Right cardiac atrium (tissue), 5 donors: ENCODE data around the gene OR13F1. TPM values are rescaled to one million over a fixed set of nuclear protein-coding genes. Genes with fewer than 3 reads are reported as not detected.
"Not testable (repeated sequence)": the region's sequence is repeated elsewhere in the genome, so short reads cannot be mapped to it uniquely, and the experiment has no call there.

Experiments used
- ATAC-seq, 2 donors: fragments of 200-7000 bp; cut with Tn5 transposase; one replicate each; pipeline versions ENCODE4 v1.8.0 to v1.9.1; 2020; ENCODE audit warnings: moderate library complexity in 2 of 2, mild to moderate bottlenecking in 1 of 2
- DNase-seq, 3 donors: peaks; one replicate each; pipeline ENCODE4 v3.0.0-alpha.2; 2020
- H3K27ac ChIP-seq: one replicate; pipeline ENCODE4 v1.5.1; 2013; ENCODE audit warnings: mild to moderate bottlenecking, low read length, control low read depth, moderate library complexity
- H3K27me3 ChIP-seq: one replicate; pipeline ENCODE4 v1.6.1; 2013; ENCODE audit not compliant: control insufficient read depth, insufficient read depth
- H3K4me1 ChIP-seq: one replicate; pipeline ENCODE4 v1.6.1; 2013; ENCODE audit warnings: low read length; ENCODE audit not compliant: control insufficient read depth, insufficient read depth
- H3K4me3 ChIP-seq: one replicate; pipeline ENCODE4 v1.5.1; 2013; ENCODE audit warnings: low read length, control low read depth
- H3K9me3 ChIP-seq: one replicate; pipeline ENCODE4 v1.6.1; 2013; ENCODE audit warnings: low read length; ENCODE audit not compliant: control insufficient read depth
- WGBS: extraction: QIAGEN DNeasy Blood & Tissue Kit; methylation state at CpG from one replicate; pipeline ENCODE4 v1.1.7; 2013; 5-methylcytosine and 5-hydroxymethylcytosine counted together
- intact Hi-C, 4 donors: fragments of 100-400 bp; cut with DNase I; formaldehyde crosslinking; loops; one replicate each; pipeline versions ENCODE4 v1.11.0 to v1.14.0; 2022 to 2023
- long read RNA-seq, 4 donors: library from polyadenylated mRNA; unstranded; transcript quantifications; one replicate each; pipeline ENCODE4 v2.0.0, GENCODE V29; 2020 to 2021
- polyA plus RNA-seq: library from polyadenylated mRNA; stranded (reverse); fragments of 200-250 nt; gene quantifications from one replicate; pipeline ENCODE4 v1.2.3, GENCODE V29; 2013
- total RNA-seq, 4 donors: library from RNA; stranded (reverse); fragmentation: NEBNext Ultra II Directional; extraction: Animal tissue kit (Norgen Biotek cat#: 25700); gene quantifications; one replicate each; pipeline ENCODE4 v1.2.1, GENCODE V29; 2021
- donor health status: healthy with polysubstance abuse.
- donor health status: DM: no; HTN: yes; CAD: no.
- donor health status: DM: no; HTN: no; CAD: no.
- donor health status: DM: no; HTN: yes; CAD: no; lungs with severe emphysema.
- donor health status: DM: yes; HTN: yes; CAD: no.

Gene OR13F1
- total RNA-seq (not detected), polyA plus RNA-seq (not detected)
- long read RNA-seq, donor 1: 0 reads
- long read RNA-seq, donor 2: 0 reads
- long read RNA-seq, donor 3: 0 reads
- long read RNA-seq, donor 4: 0 reads

- Histone ChIP-seq H3K27me3 (no peaks in the 10 kb centered on the region), H3K4me3 (no peak within 1 kb of the TSS), H3K9me3 (no peaks in the 10 kb centered on the region), H3K4me1 (no peaks in the 10 kb centered on the region), H3K27ac (no peak within 1 kb of the TSS)
- WGBS: 89% methylated on average over 5 of the region's 5 CpGs
- ATAC-seq (no peak), DNase-seq (no peak)
- intact Hi-C loops: no loop called here
Observed at GRCh38 chr9:104503963-104504362, at the start of gene OR13F1. Gene OR13F1, plus strand, starts transcription at chr9:104504263. Its CDS starts 0 bp downstream, at chr9:104504263.

GRCh38 chr9:104456831-104457230, 47.2 kb upstream of the OR13F1 start:
- H3K4me3 ChIP-seq: no peak overlapping the region
- ATAC-seq: no peak
- H3K4me1 ChIP-seq: no peaks in the 10 kb centered on the region
- intact Hi-C loops: no loop called here
- no peaks in the 10 kb centered on the region for H3K9me3 ChIP-seq
- no peaks in the 10 kb centered on the region for H3K27me3 ChIP-seq
- WGBS: 26% methylated on average over 1 of the region's 1 CpG
- no peak overlapping the region for H3K27ac ChIP-seq
- DNase-seq: no peak

- no peaks in the 10 kb centered on the region for H3K9me3 ChIP-seq
- H3K27me3 ChIP-seq: no peaks in the 10 kb centered on the region
- ATAC-seq: no peak
- H3K4me3 ChIP-seq: no peak overlapping the region
- intact Hi-C loops: no loop called here
- H3K27ac ChIP-seq: no peak overlapping the region
- DNase-seq: no peak
- H3K4me1 ChIP-seq: no peaks in the 10 kb centered on the region
Observed at GRCh38 chr9:104463864-104464263, 40.2 kb upstream of the OR13F1 start.

GRCh38 chr9:104468261-104468660, 35.8 kb upstream of the OR13F1 start:
- intact Hi-C loops: no loop called here
- H3K27me3 ChIP-seq: no peaks in the 10 kb centered on the region
- no peak overlapping the region for H3K4me3 ChIP-seq
- no peaks in the 10 kb centered on the region for H3K9me3 ChIP-seq
- no peaks in the 10 kb centered on the region for H3K4me1 ChIP-seq
- H3K27ac ChIP-seq: no peak overlapping the region
- ATAC-seq (no peak), DNase-seq (no peak)

- no peak for DNase-seq
- WGBS: 67% methylated on average over 5 of the region's 5 CpGs
- Histone ChIP-seq H3K27me3 (no peaks in the 10 kb centered on the region), H3K4me1 (no peaks in the 10 kb centered on the region), H3K27ac (no peak overlapping the region), H3K4me3 (no peak overlapping the region), H3K9me3 (no peaks in the 10 kb centered on the region)
- intact Hi-C loops: no loop called here
- ATAC-seq: no peak
Observed at GRCh38 chr9:104482921-104483570, 21.0 kb upstream of the OR13F1 start.

GRCh38 chr9:104485014-104485413, 19.0 kb upstream of the OR13F1 start:
- no peak for DNase-seq
- Histone ChIP-seq H3K4me3 (no peak overlapping the region), H3K27ac (no peak overlapping the region), H3K27me3 (no peaks in the 10 kb centered on the region), H3K4me1 (no peaks in the 10 kb centered on the region), H3K9me3 (no peaks in the 10 kb centered on the region)
- no peak for ATAC-seq
- intact Hi-C loops: no loop called here
- WGBS: 91% methylated on average over 2 of the region's 2 CpGs

- Histone ChIP-seq H3K27ac (no peak overlapping the region), H3K27me3 (no peaks in the 10 kb centered on the region), H3K4me1 (no peaks in the 10 kb centered on the region), H3K9me3 (no peaks in the 10 kb centered on the region), H3K4me3 (no peak overlapping the region)
- no peak for DNase-seq
- WGBS: 30% methylated on average over 3 of the region's 3 CpGs
- intact Hi-C loops: no loop called here
- no peak for ATAC-seq
Observed at GRCh38 chr9:104494808-104495207, 9.3 kb upstream of the OR13F1 start.

GRCh38 chr9:104503440-104503839, 623 bp upstream of the OR13F1 start:
- DNase-seq (no peak), ATAC-seq (no peak)
- Histone ChIP-seq H3K4me3 (no peak overlapping the region), H3K27ac (no peak overlapping the region), H3K27me3 (no peaks in the 10 kb centered on the region), H3K9me3 (no peaks in the 10 kb centered on the region), H3K4me1 (no peaks in the 10 kb centered on the region)
- intact Hi-C loops: no loop called here

GRCh38 chr9:104506565-104506964, 2.5 kb downstream of the OR13F1 start:
- H3K4me1 ChIP-seq: no peaks in the 10 kb centered on the region
- ATAC-seq: no peak
- no peak overlapping the region for H3K4me3 ChIP-seq
- no peak for DNase-seq
- no peaks in the 10 kb centered on the region for H3K9me3 ChIP-seq
- H3K27me3 ChIP-seq: no peaks in the 10 kb centered on the region
- H3K27ac ChIP-seq: no peak overlapping the region
- intact Hi-C loops: no loop called here

- 70% methylated on average over 5 of the region's 5 CpGs for WGBS
- no peak for ATAC-seq
Observed at GRCh38 chr9:104514901-104515300, 10.8 kb downstream of the OR13F1 start.

GRCh38 chr9:104520241-104520640, 16.2 kb downstream of the OR13F1 start:
- H3K27ac ChIP-seq, H3K4me3 ChIP-seq, H3K4me1 ChIP-seq, H3K27me3 ChIP-seq, intact Hi-C loops, ATAC-seq, H3K9me3 ChIP-seq: not testable (repeated sequence)
- 85% methylated on average over 10 of the region's 10 CpGs for WGBS
- peak in 1 of 3 donors; percentile 9 for DNase-seq

More at GRCh38 chr9:104514901-104515300, 10.8 kb downstream of the OR13F1 start:
- Histone ChIP-seq H3K4me1 (no peaks in the 10 kb centered on the region), H3K27ac (no peak overlapping the region), H3K4me3 (no peak overlapping the region), H3K27me3 (no peaks in the 10 kb centered on the region), H3K9me3 (no peaks in the 10 kb centered on the region)
- no peak for DNase-seq
- intact Hi-C loops: no loop called here

GRCh38 chr9:104527109-104527508, 23.0 kb downstream of the OR13F1 start, which contains the start of gene OR13C4:
Gene OR13C4, minus strand, starts transcription at chr9:104527209. Its CDS starts 0 bp downstream, at chr9:104527209.
- no peaks in the 10 kb centered on the region for H3K27me3 ChIP-seq
- no peak for ATAC-seq
- intact Hi-C loops: no loop called here
- H3K9me3 ChIP-seq: no peaks in the 10 kb centered on the region
- H3K27ac ChIP-seq: no peak within 1 kb of the TSS
- DNase-seq: no peak
- H3K4me3 ChIP-seq: no peak within 1 kb of the TSS
- no peaks in the 10 kb centered on the region for H3K4me1 ChIP-seq
